Thymus (tissue), 11 donors: ENCODE results near the gene SUMF2. TPM values are rescaled to one million over a fixed set of nuclear protein-coding genes. Genes with fewer than 3 reads are reported as not detected.
"Not testable (repeated sequence)": the region's sequence is repeated elsewhere in the genome, so short reads cannot be mapped to it uniquely, and the experiment has no call there.

Experiments used
- DNase-seq, 9 donors: peaks; one replicate each; pipeline ENCODE4 v3.0.0-alpha.2; 2013; ENCODE audit warnings: low spot score in 9 of 9, low read depth in 6 of 9, missing footprints in 1 of 9
- H3K27ac ChIP-seq, 2 donors: one replicate each; pipeline ENCODE4 v1.5.1; 2013; ENCODE audit warnings: control low read depth in 1 of 2, low read depth in 1 of 2, low read length in 1 of 2, mild to moderate bottlenecking in 1 of 2, moderate library complexity in 1 of 2
- H3K27me3 ChIP-seq, 2 donors: one replicate each; pipeline ENCODE4 v1.5.1; 2013; ENCODE audit warnings: low read length in 1 of 2; ENCODE audit not compliant: control insufficient read depth in 2 of 2, insufficient read depth in 1 of 2
- H3K36me3 ChIP-seq, 2 donors: one replicate each; pipeline ENCODE4 v1.5.1; 2013; ENCODE audit warnings: low read length in 1 of 2, mild to moderate bottlenecking in 1 of 2, moderate library complexity in 1 of 2; ENCODE audit not compliant: control insufficient read depth in 2 of 2, insufficient read depth in 2 of 2
- H3K4me1 ChIP-seq, 2 donors: one replicate each; pipeline ENCODE4 v1.5.1; 2013; ENCODE audit warnings: low read length in 2 of 2; ENCODE audit not compliant: control insufficient read depth in 2 of 2, insufficient read depth in 2 of 2
- H3K4me3 ChIP-seq, 2 donors: one replicate each; pipeline ENCODE4 v1.5.1; 2013; ENCODE audit warnings: low read length in 2 of 2, control low read depth in 1 of 2, mild to moderate bottlenecking in 1 of 2
- H3K9me3 ChIP-seq, 2 donors: one replicate each; pipeline ENCODE4 v1.5.1; 2013; ENCODE audit warnings: low read length in 1 of 2, mild to moderate bottlenecking in 1 of 2; ENCODE audit not compliant: control insufficient read depth in 2 of 2, insufficient read depth in 1 of 2
- WGBS: extraction: QIAGEN DNeasy Blood & Tissue Kit; methylation state at CpG from one replicate; pipeline ENCODE4 v1.1.7; 2013; 5-methylcytosine and 5-hydroxymethylcytosine counted together
- polyA plus RNA-seq: library from polyadenylated mRNA; stranded (reverse); fragments of 200-250 nt; gene quantifications from one replicate; pipeline ENCODE4 v1.2.3, GENCODE V29; 2013
- total RNA-seq: library from RNA; stranded (reverse); fragments of 120-200 nt; gene quantifications from one replicate; pipeline ENCODE4 v1.2.4, GENCODE V29; 2013
- donor health status: healthy.

The SUMF2 gene
- total and polyA plus RNA-seq, 2 donors = 91.7 to 98.7 TPM

- WGBS = 97% methylated on average over 7 of the region's 7 CpGs
Observed at GRCh38 chr7:56032578-56032977, 31.5 kb upstream of the SUMF2 start.

GRCh38 chr7:56033671-56034432, 30.2 kb upstream of the SUMF2 start:
- H3K4me3 ChIP-seq = peak overlapping the region; percentile 56 to 63
- peaks cover 2 to 4% of the 10 kb centered on the region in 2 donors for H3K4me1 ChIP-seq
- no peaks in the 10 kb centered on the region for H3K27me3 ChIP-seq
- H3K27ac ChIP-seq = peak overlapping the region; percentile 22 to 87
- peak; percentile 83 to 96 (median 89) for DNase-seq
- peaks cover 0 to 3% of the 10 kb centered on the region in 2 donors for H3K36me3 ChIP-seq
- WGBS = under 1% methylated on average over 27 of the region's 27 CpGs
- no peaks in the 10 kb centered on the region for H3K9me3 ChIP-seq

More at GRCh38 chr7:56032578-56032977, 31.5 kb upstream of the SUMF2 start:
- H3K4me3 ChIP-seq, DNase-seq, H3K4me1 ChIP-seq, H3K27me3 ChIP-seq, H3K27ac ChIP-seq, H3K9me3 ChIP-seq, H3K36me3 ChIP-seq: not testable (repeated sequence)

- no peaks in the 10 kb centered on the region for H3K36me3 ChIP-seq
- no peak overlapping the region for H3K27ac ChIP-seq
- H3K9me3 ChIP-seq = no peaks in the 10 kb centered on the region
- no peak overlapping the region for H3K4me3 ChIP-seq
- no peaks in the 10 kb centered on the region for H3K27me3 ChIP-seq
- no peak for DNase-seq
- 97% methylated on average over 3 of the region's 3 CpGs for WGBS
- H3K4me1 ChIP-seq = no peaks in the 10 kb centered on the region
Observed at GRCh38 chr7:56040730-56041129, 23.4 kb upstream of the SUMF2 start.

GRCh38 chr7:56045758-56046157, 18.3 kb upstream of the SUMF2 start:
- H3K27ac ChIP-seq, H3K4me1 ChIP-seq, H3K27me3 ChIP-seq, H3K4me3 ChIP-seq, H3K36me3 ChIP-seq, H3K9me3 ChIP-seq, DNase-seq: not testable (repeated sequence)
- WGBS = 97% methylated on average over 2 of the region's 2 CpGs

DNA sequence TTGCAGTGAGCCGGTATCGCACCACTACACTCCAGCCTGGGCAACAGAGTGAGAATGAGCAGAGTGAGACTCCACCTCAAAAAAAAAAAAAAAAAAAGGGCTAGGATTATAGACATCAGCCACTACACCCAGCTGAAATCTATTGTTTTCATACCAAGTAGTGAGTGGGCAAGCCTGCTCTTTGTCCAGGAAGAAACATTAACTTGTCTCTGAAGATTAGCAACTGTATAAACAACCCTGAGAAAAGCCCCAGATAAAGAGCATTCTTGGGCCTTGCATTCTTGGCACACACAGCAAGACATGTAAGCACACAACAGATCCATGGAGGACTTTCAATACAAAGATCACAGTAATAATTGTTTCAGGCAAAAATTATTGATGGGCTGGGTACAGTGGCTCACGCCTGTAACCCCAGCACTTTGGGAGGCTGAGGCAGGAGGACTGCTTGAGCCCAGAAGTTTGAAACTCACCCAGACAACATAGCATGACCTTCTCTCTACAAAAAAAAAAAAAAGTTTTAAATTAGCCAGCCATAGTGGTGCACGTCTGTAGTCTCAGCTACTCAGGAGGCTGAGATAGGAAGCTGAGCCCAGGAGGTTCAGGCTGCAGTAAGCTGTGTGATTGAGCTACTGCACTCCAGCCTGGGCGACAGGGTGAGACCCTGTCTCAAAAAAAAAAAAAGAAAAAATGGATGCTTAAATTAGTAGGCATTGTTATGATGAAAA, 17.2 kb upstream of the SUMF2 start:
- no peak for DNase-seq
- Histone ChIP-seq H3K9me3 (peaks cover 0 to 2% of the 10 kb centered on the region in 2 donors), H3K4me3 (no peak overlapping the region), H3K27ac (peak overlapping the region in 1 of 2 donors; percentile 18), H3K36me3 (no peaks in the 10 kb centered on the region), H3K27me3 (no peaks in the 10 kb centered on the region), H3K4me1 (peaks cover 0 to 4% of the 10 kb centered on the region in 2 donors)
- 92% methylated on average over 5 of the region's 5 CpGs for WGBS

DNA sequence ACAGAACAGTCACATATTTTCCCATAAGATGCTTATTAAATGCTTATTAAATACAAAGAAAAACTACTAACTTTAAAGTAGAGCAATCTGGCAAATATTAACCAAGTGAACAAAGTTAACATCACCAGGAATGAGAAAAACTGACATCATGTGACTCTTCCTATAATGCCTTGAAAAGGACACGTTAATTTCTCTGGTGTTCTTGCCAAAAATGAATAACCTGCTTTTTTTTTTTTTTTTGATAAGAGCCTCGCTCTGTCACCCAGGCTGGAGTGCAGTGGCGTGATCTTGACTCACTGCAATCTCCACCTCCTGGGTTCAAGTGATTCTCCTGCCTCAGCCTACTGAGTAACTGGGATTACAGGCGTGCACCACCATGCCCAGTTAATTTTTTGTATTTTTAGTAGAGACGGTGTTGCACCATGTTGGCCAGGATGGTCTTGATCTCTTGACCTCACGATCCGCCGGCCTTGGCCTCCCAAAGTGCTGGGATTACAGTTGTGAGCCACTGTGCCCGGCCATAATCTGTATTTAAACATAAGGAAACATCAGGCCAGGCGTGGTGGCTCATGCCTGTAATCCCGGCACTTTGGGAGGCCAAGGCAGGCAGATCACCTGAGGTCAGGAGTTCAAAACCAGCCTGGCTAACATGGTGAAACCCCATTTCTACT, 16.5 kb upstream of the SUMF2 start:
- H3K4me3 ChIP-seq, DNase-seq, H3K9me3 ChIP-seq, H3K4me1 ChIP-seq, H3K36me3 ChIP-seq, H3K27me3 ChIP-seq, H3K27ac ChIP-seq: not testable (repeated sequence)
- 98% methylated on average over 11 of the region's 11 CpGs for WGBS

- no peak overlapping the region for H3K27ac ChIP-seq
- peaks cover 3 to 5% of the 10 kb centered on the region in 2 donors for H3K36me3 ChIP-seq
- DNase-seq = no peak
- H3K4me3 ChIP-seq = no peak overlapping the region
- H3K4me1 ChIP-seq = peaks cover 10 to 11% of the 10 kb centered on the region in 2 donors
- WGBS = 97% methylated on average over 1 of the region's 1 CpG
- H3K27me3 ChIP-seq = no peaks in the 10 kb centered on the region
- H3K9me3 ChIP-seq = peaks cover 0 to 2% of the 10 kb centered on the region in 2 donors
Observed at GRCh38 chr7:56048245-56048644, 15.8 kb upstream of the SUMF2 start.

- H3K9me3 ChIP-seq, H3K36me3 ChIP-seq, H3K27me3 ChIP-seq, H3K27ac ChIP-seq, DNase-seq, H3K4me3 ChIP-seq: not testable (repeated sequence)
- 87% methylated on average over 8 of the region's 8 CpGs for whole genome bisulfite sequencing
- peaks cover 10 to 11% of the 10 kb centered on the region in 2 donors for H3K4me1 ChIP-seq
Observed at GRCh38 chr7:56048763-56049162, 15.3 kb upstream of the SUMF2 start.

DNA sequence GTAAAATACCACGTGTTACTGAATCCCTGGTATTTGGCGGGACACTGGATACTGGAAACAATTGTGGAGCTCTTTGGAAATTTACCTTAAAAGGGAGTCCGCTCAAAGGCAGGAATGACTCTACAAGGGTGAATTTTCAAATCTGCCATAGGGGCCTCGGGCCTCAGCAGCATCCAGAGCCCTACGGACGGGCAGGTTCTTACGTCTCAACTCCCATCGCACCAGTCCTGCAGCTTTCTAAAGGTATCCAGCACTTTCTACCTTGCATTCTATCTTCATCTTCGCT, 13.1 kb upstream of the SUMF2 start:
- Histone ChIP-seq H3K27ac (peak overlapping the region; percentile 56 to 89), H3K4me1 (peaks cover 10 to 11% of the 10 kb centered on the region in 2 donors), H3K27me3 (no peaks in the 10 kb centered on the region), H3K36me3 (peaks cover 7 to 18% of the 10 kb centered on the region in 2 donors), H3K9me3 (peaks cover 0 to 2% of the 10 kb centered on the region in 2 donors), H3K4me3 (peak overlapping the region; percentile 86 to 88)
- 2% methylated on average over 9 of the region's 9 CpGs for WGBS
- peak in 1 of 9 donors; percentile 42 for DNase-seq
